ENCODE results near the gene CPLX3.
"Not testable (repeated sequence)": the region's sequence is repeated elsewhere in the genome, so short reads cannot be mapped to it uniquely, and the experiment has no call there.

CPLX3 gene

DNA sequence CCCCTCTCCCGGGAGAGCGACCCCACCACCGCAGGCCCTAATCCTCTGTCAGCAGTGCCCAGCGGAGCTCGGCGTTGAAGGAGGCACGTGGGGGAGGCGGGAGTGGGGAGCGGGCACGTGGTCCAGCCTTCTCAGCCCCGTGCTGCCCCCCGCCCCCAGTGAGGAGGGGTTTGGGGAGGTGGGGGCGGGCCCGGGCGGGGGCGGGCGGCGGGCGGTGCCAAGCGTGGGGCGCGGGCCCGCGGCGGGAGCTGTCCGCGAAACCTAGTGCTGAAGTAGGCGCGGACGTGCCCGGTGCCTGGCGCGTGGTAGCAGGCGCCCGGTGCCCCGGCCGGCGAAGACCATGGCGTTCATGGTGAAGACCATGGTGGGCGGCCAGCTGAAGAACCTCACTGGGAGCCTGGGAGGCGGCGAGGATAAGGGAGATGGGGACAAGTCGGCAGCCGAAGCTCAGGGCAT is at the start of gene CPLX3:
Gene CPLX3, plus strand, starts transcription at position 264 of the 456 bp plus-strand sequence. Its CDS starts 77 bp downstream, at position 341.
- no peak for DNase-seq

DNA sequence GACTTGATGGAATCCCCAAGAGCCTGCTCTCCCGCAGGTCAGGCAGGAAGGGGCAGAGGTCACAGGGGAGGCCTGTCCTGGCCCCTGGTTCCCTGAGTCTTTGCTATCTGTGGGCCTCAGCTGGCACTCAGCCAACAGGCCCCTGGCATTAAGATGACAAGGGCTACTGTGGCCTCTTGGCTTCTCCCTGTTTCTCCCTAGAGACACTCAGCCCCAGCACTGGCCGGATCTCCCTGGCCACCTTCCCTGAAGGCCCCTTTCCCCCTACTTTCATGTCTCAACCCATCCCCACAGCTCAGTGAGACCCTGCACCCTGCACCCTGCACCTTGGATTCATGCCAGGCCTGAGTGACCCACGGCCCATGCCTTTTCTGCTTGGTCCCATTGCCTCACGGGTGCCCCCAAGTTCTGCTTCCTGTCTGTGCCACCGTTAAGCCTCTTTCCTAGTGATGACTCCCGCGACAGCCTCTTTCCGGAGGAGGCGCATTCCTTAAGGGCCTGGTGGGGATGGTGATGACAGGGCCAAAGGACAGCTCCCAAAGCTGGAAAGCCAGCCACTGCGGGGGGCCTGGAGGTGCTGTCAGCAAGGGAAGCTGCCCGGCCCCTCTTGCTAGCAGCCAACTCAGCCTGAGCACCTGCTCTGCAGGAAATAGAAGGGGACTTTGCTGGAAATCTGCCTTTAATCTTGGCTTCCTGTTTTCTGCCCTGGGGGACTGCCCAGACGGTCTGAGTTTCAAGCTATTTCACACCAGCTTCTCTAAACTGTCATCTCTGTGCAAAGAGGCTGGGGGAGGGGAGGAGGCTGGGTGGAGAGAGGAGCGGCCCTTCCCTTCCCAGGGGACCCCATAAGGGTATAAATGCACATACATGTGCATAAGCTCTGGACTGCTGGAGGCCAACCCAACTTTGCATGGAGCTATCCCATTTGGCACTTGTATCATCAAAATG is 49.3 kb upstream of the CPLX3 start:
- DNase-seq = no peak

DNA sequence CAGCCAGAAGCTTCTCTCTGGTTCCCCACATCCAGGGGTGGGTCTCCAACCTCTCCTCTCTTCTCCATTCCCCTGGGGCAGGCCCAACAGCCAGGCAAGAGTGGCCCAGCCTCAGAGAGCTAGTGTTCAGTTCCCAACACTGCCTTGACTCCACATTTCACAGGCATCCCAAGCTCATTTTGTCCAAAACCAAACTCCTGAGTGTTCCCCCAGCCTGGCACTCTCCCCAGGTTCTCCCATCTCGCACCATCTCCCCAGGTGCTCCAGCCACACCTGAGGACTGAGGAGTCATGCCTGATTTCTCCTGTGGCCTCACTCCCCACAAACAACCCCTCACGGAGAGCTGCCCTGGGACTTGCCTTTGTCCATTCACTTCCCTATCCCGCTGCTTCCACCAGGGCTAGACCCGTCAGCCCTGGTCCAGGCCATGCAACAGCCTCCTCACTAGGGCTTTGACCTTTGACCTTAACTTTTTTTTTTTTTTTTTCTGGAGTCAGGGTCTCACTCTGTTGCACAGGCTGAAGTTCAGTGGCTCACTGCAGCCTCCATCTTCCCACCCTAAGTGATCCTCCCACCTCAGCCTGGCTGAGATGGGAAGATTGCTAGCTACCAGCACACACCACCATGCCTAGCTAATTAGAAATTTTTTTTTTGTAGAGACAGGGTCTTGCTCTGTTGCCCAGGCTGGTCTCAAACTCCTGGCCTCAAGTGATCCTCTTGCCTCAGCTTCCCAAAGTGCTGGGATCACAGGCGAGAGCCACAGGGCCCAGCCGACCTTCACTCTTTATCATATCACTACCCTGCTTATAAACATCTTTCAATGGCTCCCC is 48.4 kb upstream of the CPLX3 start:
- DNase-seq = no peak

DNA sequence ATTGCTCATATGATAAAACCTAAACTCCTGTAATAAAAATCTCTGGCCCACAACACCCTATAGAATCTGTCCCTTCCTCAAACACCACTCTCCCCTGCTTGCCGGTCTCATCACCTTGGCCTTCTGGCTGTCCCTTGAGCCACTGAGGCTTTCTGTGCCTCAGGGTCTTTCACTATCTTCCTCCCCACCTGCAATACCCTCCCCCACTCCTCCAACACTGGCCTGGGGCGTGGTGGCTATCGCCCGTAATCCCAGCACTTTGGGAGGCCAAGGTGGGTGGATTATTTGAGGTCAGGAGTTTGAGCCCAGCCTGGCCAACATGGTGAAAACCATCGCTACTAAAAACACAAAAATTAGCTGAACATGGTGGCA is 47.8 kb upstream of the CPLX3 start:
- no peak for DNase-seq

- no peak for DNase-seq
Observed at GRCh38 chr15:74779162-74779648, 47.2 kb upstream of the CPLX3 start.

DNA sequence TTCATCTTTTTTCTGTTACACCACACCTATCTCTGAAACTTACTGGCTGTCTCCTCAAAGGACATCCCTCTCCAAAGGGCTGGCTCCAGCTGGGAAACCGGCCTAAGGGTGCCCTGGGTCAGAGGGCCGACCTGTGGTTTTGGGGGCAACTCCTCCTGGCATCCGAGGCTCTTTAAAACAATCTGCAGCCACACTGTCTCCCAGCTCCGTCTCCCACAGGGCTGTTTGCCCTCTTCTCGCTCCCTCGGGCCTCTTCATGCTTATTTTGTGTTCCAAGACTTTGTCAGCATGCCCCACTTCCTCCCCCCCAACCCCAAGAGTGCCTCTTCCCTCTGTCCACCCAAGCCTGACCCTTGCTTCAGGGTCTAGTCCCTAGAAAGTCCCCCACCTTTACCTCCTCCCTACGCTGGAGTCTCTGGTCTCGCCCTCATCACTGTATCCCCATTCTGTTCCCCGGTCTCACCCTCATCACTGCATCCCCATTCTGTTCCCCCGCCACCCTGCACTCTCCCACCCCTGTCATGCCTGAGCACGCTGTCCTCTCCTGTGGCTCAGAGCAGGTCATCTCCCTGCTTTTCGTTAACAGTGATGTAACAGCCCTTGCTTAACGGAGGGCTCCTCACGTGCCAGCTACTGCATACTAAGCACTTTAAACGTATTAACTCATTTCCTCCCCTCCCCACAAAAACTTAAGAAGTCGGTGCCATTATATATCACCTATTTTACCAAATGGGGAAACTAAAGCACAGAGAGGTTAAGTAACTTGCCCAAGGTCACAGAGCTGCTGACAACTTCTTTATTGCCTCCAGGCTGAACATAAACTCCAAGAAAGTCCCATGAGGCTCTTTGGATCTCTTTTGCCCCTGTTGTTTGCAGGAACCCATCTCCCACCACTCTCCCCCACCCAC is 45.6 kb upstream of the CPLX3 start:
- no peak for DNase-seq

GRCh38 chr15:74781431-74782258 is 44.8 kb upstream of the CPLX3 start, which contains the start of gene CSK:
TSS of gene CSK (plus strand) at chr15:74782080. CDS start at chr15:74798298, 16,218 bp downstream.
- peak; percentile 69 for DNase-seq

- DNase-seq = no peak
Observed at GRCh38 chr15:74782259-74783071, 44.0 kb upstream of the CPLX3 start.

- peak; percentile 36 for DNase-seq
Observed at GRCh38 chr15:74783072-74783807, 43.2 kb upstream of the CPLX3 start.

- no peak for DNase-seq
Observed at GRCh38 chr15:74783808-74784175, 42.6 kb upstream of the CPLX3 start.

DNA sequence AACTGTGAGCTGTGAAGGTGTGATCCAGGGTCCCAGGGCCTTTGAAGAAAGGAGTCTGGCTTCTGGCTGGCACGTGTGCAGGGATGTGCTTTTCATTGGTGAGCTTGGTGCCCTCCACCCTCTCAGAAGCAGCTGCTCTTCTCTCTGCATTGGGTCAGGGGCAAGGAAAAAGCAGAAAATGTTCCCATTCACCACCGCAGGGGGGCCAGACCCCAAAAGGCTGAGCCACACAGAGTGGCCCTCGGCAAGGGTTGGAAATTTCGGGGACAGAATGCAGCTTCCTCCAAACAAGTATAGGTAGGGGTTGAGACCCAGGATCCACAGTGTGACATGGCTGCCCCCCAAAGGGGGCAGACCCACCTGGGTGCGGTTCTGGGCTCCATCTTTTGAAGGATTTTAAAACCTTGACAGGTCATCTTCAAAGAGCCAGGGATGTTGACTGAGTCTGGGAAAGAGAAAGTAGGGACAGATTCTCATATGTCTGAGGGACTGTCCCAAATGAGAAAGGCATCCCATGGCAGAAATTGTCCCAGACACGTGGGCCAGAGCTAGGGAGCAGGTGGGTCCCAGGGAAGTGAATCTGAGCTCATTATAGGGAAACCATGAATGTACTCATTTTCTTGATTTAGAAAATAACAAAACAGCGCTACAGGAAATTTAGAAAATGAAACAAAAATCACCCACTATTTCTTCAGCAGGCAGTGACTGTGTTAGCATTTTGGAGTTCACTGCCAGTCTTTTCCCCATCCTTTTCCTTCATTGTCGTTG is 41.8 kb upstream of the CPLX3 start:
- no peak for DNase-seq

GRCh38 chr15:74785194-74786032 is 41.0 kb upstream of the CPLX3 start:
- DNase-seq = no peak

GRCh38 chr15:74786081-74786480 is 40.3 kb upstream of the CPLX3 start:
- DNase-seq = not testable (repeated sequence)

GRCh38 chr15:74786551-74787165 is 39.8 kb upstream of the CPLX3 start:
- no peak for DNase-seq

- DNase-seq = no peak
Observed at GRCh38 chr15:74787251-74788041, 39.0 kb upstream of the CPLX3 start.

GRCh38 chr15:74788042-74788682 is 38.3 kb upstream of the CPLX3 start:
- no peak for DNase-seq
